ENCODE measurements around the gene TACC2.

Gene TACC2

DNA sequence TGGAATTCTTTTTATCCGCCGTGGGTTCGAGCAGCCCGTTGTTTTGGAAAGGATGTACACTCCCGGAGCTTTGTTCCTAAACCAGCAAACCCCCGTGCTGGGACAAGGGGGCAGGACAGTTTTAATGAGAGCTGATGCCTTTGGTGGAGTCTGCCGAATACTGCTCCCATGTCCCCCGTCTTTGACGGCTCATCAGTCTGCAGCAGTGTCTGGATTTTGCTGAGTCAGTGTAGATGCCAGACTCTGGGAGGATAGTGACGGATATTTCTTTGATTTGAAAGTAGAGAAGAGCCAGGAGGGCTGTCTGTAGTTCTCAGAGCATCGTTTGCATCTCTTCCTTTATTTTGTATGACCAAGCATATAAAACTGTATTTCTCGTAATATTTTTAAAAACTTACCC is 207.3 kb downstream of the TACC2 start:
- TF ChIP-seq, protein P1, sequence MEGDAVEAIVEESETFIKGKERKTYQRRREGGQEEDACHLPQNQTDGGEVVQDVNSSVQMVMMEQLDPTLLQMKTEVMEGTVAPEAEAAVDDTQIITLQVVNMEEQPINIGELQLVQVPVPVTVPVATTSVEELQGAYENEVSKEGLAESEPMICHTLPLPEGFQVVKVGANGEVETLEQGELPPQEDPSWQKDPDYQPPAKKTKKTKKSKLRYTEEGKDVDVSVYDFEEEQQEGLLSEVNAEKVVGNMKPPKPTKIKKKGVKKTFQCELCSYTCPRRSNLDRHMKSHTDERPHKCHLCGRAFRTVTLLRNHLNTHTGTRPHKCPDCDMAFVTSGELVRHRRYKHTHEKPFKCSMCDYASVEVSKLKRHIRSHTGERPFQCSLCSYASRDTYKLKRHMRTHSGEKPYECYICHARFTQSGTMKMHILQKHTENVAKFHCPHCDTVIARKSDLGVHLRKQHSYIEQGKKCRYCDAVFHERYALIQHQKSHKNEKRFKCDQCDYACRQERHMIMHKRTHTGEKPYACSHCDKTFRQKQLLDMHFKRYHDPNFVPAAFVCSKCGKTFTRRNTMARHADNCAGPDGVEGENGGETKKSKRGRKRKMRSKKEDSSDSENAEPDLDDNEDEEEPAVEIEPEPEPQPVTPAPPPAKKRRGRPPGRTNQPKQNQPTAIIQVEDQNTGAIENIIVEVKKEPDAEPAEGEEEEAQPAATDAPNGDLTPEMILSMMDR (IDR thresholded peaks at IDR 0.05; ENCODE audit: borderline replicate concordance, extremely low read depth, low read length, poor library complexity, severe bottlenecking), result no peak
- TF ChIP-seq EZH2 (IDR thresholded peaks at IDR 0.05; ENCODE audit: borderline replicate concordance, low read depth, low read length, severe bottlenecking), result no peak
- Histone ChIP-seq H3K27ac (ENCODE audit: low read length) (no peak overlapping the region), H4K20me1 (ENCODE audit: insufficient read depth, low read length) (no peaks in the 10 kb centered on the region), H3K27me3 (ENCODE audit: insufficient read depth, low read length, poor library complexity) (no peaks in the 10 kb centered on the region), H3K36me3 (ENCODE audit: insufficient read depth, low read length) (no peaks in the 10 kb centered on the region), H3K4me2 (ENCODE audit: insufficient read depth, low read length) (no peak overlapping the region), H3K4me3 (ENCODE audit: low read depth in 1 of 2, low read length in 2 of 2) (no peak overlapping the region), H2AFZ (ENCODE audit: low read depth, low read length) (no peak overlapping the region), H3K79me2 (ENCODE audit: insufficient read depth, low read length) (no peaks in the 10 kb centered on the region), H3K9me3 (ENCODE audit: insufficient read depth, low read length, severe bottlenecking) (no peaks in the 10 kb centered on the region), H3K9ac (ENCODE audit: low read depth, low read length) (no peak overlapping the region), H3K4me1 (ENCODE audit: insufficient read depth, low read length) (peaks cover 8% of the 10 kb centered on the region)
- ATAC-seq (ENCODE audit: insufficient read depth, low read depth) (no peak), DNase-seq (no peak)

DNA sequence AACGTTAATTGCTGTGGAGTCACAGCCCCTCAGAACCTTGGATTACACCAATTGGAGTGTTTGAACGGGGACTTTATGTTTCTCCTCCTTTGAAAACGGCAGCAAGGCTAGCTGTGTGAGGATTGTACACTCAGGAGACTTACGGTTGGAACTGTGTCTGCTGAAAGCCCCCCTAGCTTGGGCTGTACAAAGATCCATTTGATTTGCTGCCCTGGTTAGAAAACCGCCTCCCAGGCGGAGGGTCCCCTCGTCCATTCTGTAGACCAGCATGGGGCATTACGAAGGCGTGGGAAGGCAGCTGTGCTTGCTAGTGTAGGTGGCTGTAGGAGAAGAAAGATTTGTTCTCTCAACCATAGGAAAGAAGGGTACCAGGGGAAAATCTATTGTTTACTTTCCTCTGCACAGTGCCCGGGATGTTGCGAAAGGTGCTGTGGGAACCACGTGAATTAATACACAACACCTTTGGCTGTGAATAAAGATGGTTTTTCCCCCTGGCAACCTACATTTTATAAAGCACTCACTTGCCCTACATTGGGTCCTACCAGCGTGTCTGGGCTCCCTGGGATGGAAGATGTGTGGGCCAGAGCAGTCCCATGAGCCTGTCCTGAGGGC is 208.8 kb downstream of the TACC2 start:
- TF ChIP-seq, protein P1 (IDR thresholded peaks at IDR 0.05; ENCODE audit: borderline replicate concordance, extremely low read depth, low read length, poor library complexity, severe bottlenecking), result no peak
- no peak for TF ChIP-seq EZH2 (IDR thresholded peaks at IDR 0.05; ENCODE audit: borderline replicate concordance, low read depth, low read length, severe bottlenecking)
- DNase-seq (no peak), ATAC-seq (ENCODE audit: insufficient read depth, low read depth) (no peak)
- H3K79me2 ChIP-seq (ENCODE audit: insufficient read depth, low read length), result no peaks in the 10 kb centered on the region
- H4K20me1 ChIP-seq (ENCODE audit: insufficient read depth, low read length), result no peaks in the 10 kb centered on the region
- H3K9me3 ChIP-seq (ENCODE audit: insufficient read depth, low read length, severe bottlenecking), result no peaks in the 10 kb centered on the region
- no peaks in the 10 kb centered on the region for H3K27me3 ChIP-seq (ENCODE audit: insufficient read depth, low read length, poor library complexity)
- no peak overlapping the region for H3K27ac ChIP-seq (ENCODE audit: low read length)
- no peak overlapping the region for H3K4me2 ChIP-seq (ENCODE audit: insufficient read depth, low read length)
- no peak overlapping the region for H3K9ac ChIP-seq (ENCODE audit: low read depth, low read length)
- H3K4me1 ChIP-seq (ENCODE audit: insufficient read depth, low read length), result no peaks in the 10 kb centered on the region
- no peak overlapping the region for H2AFZ ChIP-seq (ENCODE audit: low read depth, low read length)
- H3K36me3 ChIP-seq (ENCODE audit: insufficient read depth, low read length), result no peaks in the 10 kb centered on the region
- no peak overlapping the region for H3K4me3 ChIP-seq (ENCODE audit: low read depth in 1 of 2, low read length in 2 of 2)

DNA sequence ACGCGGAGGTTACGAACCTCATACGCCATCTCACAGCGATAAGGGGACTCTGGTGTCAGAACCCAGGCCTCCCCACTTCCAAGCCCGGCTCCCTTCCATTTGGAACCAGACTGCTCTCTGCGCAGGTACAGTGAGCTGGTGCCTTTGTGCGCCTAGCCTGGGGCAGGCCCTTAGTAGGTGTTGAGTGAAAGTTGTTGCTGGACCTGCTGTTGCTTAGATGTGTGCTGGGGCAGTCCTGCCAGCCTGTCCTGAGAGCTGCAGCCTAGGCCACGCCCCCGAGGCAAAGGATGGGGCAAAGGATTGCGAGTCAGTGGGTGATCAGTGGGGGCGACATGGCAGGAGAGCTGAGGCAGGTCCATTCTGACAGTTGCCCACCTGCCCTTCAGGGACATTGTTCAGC is 209.7 kb downstream of the TACC2 start:
- H4K20me1 ChIP-seq (ENCODE audit: insufficient read depth, low read length), result no peaks in the 10 kb centered on the region
- H3K4me2 ChIP-seq (ENCODE audit: insufficient read depth, low read length), result no peak overlapping the region

More for the DNA sequence above, 209.7 kb downstream of the TACC2 start:
- Histone ChIP-seq H3K4me1 (ENCODE audit: insufficient read depth, low read length) (no peaks in the 10 kb centered on the region), H3K4me3 (ENCODE audit: low read depth in 1 of 2, low read length in 2 of 2) (no peak overlapping the region), H3K27me3 (ENCODE audit: insufficient read depth, low read length, poor library complexity) (no peaks in the 10 kb centered on the region), H3K27ac (ENCODE audit: low read length) (no peak overlapping the region), H3K9ac (ENCODE audit: low read depth, low read length) (no peak overlapping the region), H3K36me3 (ENCODE audit: insufficient read depth, low read length) (no peaks in the 10 kb centered on the region), H3K79me2 (ENCODE audit: insufficient read depth, low read length) (no peaks in the 10 kb centered on the region), H2AFZ (ENCODE audit: low read depth, low read length) (no peak overlapping the region), H3K9me3 (ENCODE audit: insufficient read depth, low read length, severe bottlenecking) (no peaks in the 10 kb centered on the region)
- TF ChIP-seq EZH2 (IDR thresholded peaks at IDR 0.05; ENCODE audit: borderline replicate concordance, low read depth, low read length, severe bottlenecking), result no peak
- TF ChIP-seq, protein P1 (IDR thresholded peaks at IDR 0.05; ENCODE audit: borderline replicate concordance, extremely low read depth, low read length, poor library complexity, severe bottlenecking), result no peak
- DNase-seq, result no peak
- no peak for ATAC-seq (ENCODE audit: insufficient read depth, low read depth)

Measured in DND-41 (cell line).